SK-N-SH (cell line): ENCODE measurements around the gene PPP2R1A. TPM values are rescaled to one million over a fixed set of nuclear protein-coding genes. Genes with fewer than 3 reads are reported as not detected.

Experiments used
- CTCF ChIA-PET: fragments of 300-600, 350-600 bp; formaldehyde crosslinking; extraction: SDS; loops from one replicate; lab custom pipeline; 2021; lab: Yijun Ruan, JAX
- POLR2A ChIA-PET: fragments of 350-600 bp; sonication (Branson Sonifier 250); formaldehyde crosslinking; extraction: SDS; loops from one replicate; lab custom pipeline; 2020; ENCODE audit warnings: antibody characterized with exemption, inconsistent platforms; lab: Yijun Ruan, JAX
- DNase-seq: peaks from one replicate; pipeline ENCODE4 v3.0.0; 2012
- H2AFZ ChIP-seq: fragments of 200-600 bp; sonication (generic); 2 replicates; pipeline ENCODE4 v1.8.1; 2016; ENCODE audit warnings: antibody characterized with exemption, mild to moderate bottlenecking, low read depth
- H3F3A ChIP-seq: fragments of 200-600 bp; sonication (generic); replicated peaks from 2 replicates; pipeline ENCODE3; 2016; ENCODE audit warnings: antibody characterized with exemption, mild to moderate bottlenecking; ENCODE audit not compliant: insufficient read depth
- H3K27ac ChIP-seq, 2 experiments: fragments of 200-500 bp in 1 of 2; fragments of 200-600 bp in 1 of 2; sonication (Bioruptor generic) in 1 of 2; sonication (generic), shearing (Covaris generic) in 1 of 2; 2 replicates each; pipeline versions ENCODE4 v1.5.1 to v1.6.1; 2014 to 2016; ENCODE audit warnings: low read depth in 2 of 2, inconsistent platforms in 1 of 2, low read length in 1 of 2, mild to moderate bottlenecking in 1 of 2, mixed read lengths in 1 of 2
- H3K27me3 ChIP-seq: fragments of 200-600 bp; sonication (generic), shearing (Covaris generic); 2 replicates; pipeline ENCODE4 v1.6.1; 2016; ENCODE audit warnings: mixed run types; ENCODE audit not compliant: insufficient read depth
- H3K36me3 ChIP-seq, 2 experiments: fragments of 200-500 bp in 1 of 2; fragments of 200-600 bp in 1 of 2; sonication (Bioruptor generic) in 1 of 2; sonication (generic) in 1 of 2; replicated peaks in 1 of 2; 2 replicates each; pipeline versions ENCODE3 to v1.5.1; 2014 to 2016; ENCODE audit warnings: low read length in 1 of 2, mild to moderate bottlenecking in 1 of 2; ENCODE audit not compliant: insufficient read depth in 2 of 2, control insufficient read depth in 1 of 2
- H3K4me1 ChIP-seq, 2 experiments: fragments of 200-500 bp in 1 of 2; fragments of 200-600 bp in 1 of 2; sonication (Bioruptor generic) in 1 of 2; sonication (generic), shearing (Covaris generic) in 1 of 2; 2 replicates each; pipeline versions ENCODE4 v1.5.1 to v1.6.1; 2014 to 2016; ENCODE audit warnings: low read depth in 1 of 2, low read length in 1 of 2, mixed run types in 1 of 2; ENCODE audit not compliant: insufficient read depth in 2 of 2, control insufficient read depth in 1 of 2
- H3K4me2 ChIP-seq: fragments of 200-600 bp; sonication (generic), shearing (Covaris generic); 2 replicates; pipeline ENCODE4 v1.6.1; 2017; ENCODE audit warnings: mixed run types
- H3K4me3 ChIP-seq, 2 experiments: fragments of 200-500 bp in 1 of 2; fragments of 200-600 bp in 1 of 2; sonication (Bioruptor generic) in 1 of 2; sonication (generic), shearing (Covaris generic) in 1 of 2; 2 replicates each; pipeline versions ENCODE4 v1.5.1 to v1.8.1; 2014 to 2016; ENCODE audit warnings: low read depth in 2 of 2, inconsistent platforms in 1 of 2, low read length in 1 of 2, mild to moderate bottlenecking in 1 of 2, mixed read lengths in 1 of 2, moderate library complexity in 1 of 2
- H3K79me2 ChIP-seq: fragments of 200-600 bp; sonication (generic); 2 replicates; pipeline ENCODE4 v1.8.1; 2017; ENCODE audit warnings: mild to moderate bottlenecking; ENCODE audit not compliant: insufficient read depth
- H3K9ac ChIP-seq: fragments of 200-600 bp; sonication (generic); 2 replicates; pipeline ENCODE4 v1.6.1; 2017; ENCODE audit warnings: mixed run types
- H3K9me2 ChIP-seq: fragments of 200-600 bp; sonication (generic); 2 replicates; pipeline ENCODE4 v1.6.1; 2017; ENCODE audit warnings: mixed run types
- H3K9me3 ChIP-seq: fragments of 200-600 bp; sonication (generic); 2 replicates; pipeline ENCODE4 v1.6.1; 2017; ENCODE audit warnings: mixed run types, mild to moderate bottlenecking, moderate library complexity
- H4K20me1 ChIP-seq: fragments of 200-600 bp; sonication (generic); 2 replicates; pipeline ENCODE4 v1.6.1; 2017; ENCODE audit warnings: mild to moderate bottlenecking, mixed run types; ENCODE audit not compliant: insufficient read depth
- FOSL2 ChIP-seq: IDR thresholded peaks from 2 replicates; pipeline ENCODE4 v1.4.0; 2012; ENCODE audit warnings: low read depth, mild to moderate bottlenecking, moderate library complexity, borderline replicate concordance
- FOXJ3 ChIP-seq: sonication (generic); formaldehyde crosslinking; IDR thresholded peaks from 2 replicates; pipeline ENCODE4 v1.5.1; 2020; ENCODE audit warnings: mild to moderate bottlenecking, missing genetic modification reagents
- GABPA ChIP-seq: IDR thresholded peaks from 2 replicates; pipeline ENCODE4 v1.4.0; 2012; ENCODE audit warnings: low read depth, mild to moderate bottlenecking
- GATA2 ChIP-seq: sonication (generic); formaldehyde crosslinking; IDR thresholded peaks from 2 replicates; pipeline ENCODE4 v1.5.0; 2020; ENCODE audit warnings: mild to moderate bottlenecking, missing genetic modification reagents
- JUND ChIP-seq: IDR thresholded peaks from 2 replicates; pipeline ENCODE4 v1.4.0; 2012
- MXI1 ChIP-seq: IDR thresholded peaks from 2 replicates; pipeline ENCODE4 v1.6.1; 2012; ENCODE audit warnings: mild to moderate bottlenecking, low read depth, low read length, improper control_type of control experiment
- NRF1 ChIP-seq: IDR thresholded peaks from 2 replicates; pipeline ENCODE4 v1.6.1; 2012; ENCODE audit warnings: low read depth, mild to moderate bottlenecking, low read length
- PBX3 ChIP-seq: IDR thresholded peaks from 2 replicates; pipeline ENCODE4; 2012
- RAD21 ChIP-seq: IDR thresholded peaks from 2 replicates; pipeline ENCODE4 v1.6.1; 2012; ENCODE audit warnings: mild to moderate bottlenecking, low read length
- RXRA ChIP-seq: IDR thresholded peaks from 2 replicates; pipeline ENCODE4 v1.4.0; 2012; ENCODE audit warnings: low read depth, mild to moderate bottlenecking, borderline replicate concordance
- SMC3 ChIP-seq: IDR thresholded peaks from 2 replicates; pipeline ENCODE4 v1.6.1; 2012; ENCODE audit warnings: low read depth, low read length, improper control_type of control experiment
- USF2 ChIP-seq: fragments of 150-350 bp; IDR thresholded peaks from 2 replicates; pipeline ENCODE4 v1.6.1; 2017; ENCODE audit warnings: antibody characterized with exemption, low read length, low read depth, borderline replicate concordance
- YY1 ChIP-seq: IDR thresholded peaks from 2 replicates; pipeline ENCODE4 v1.4.0; 2012; ENCODE audit warnings: low read depth, mild to moderate bottlenecking
- WGBS: methylation state at CpG from one replicate; pipeline ENCODE4 v1.1.6; 2017; ENCODE audit warnings: low lambda C conversion rate; 5-methylcytosine and 5-hydroxymethylcytosine counted together
- polyA plus RNA-seq, 3 experiments: library from polyadenylated mRNA; depleted of rRNA; stranded (reverse); fragments of >200 nt; gene quantifications; 2 replicates each; pipeline ENCODE4 v1.2.3, GENCODE V29; 2012
- TF ChIP-seq, protein P1 (sequence below): IDR thresholded peaks from 2 replicates; pipeline ENCODE4 v1.4.0; 2012; ENCODE audit warnings: low read depth, borderline replicate concordance
- TF ChIP-seq, protein P2 (sequence below): IDR thresholded peaks from 2 replicates; pipeline ENCODE4 v1.4.0; 2012; ENCODE audit warnings: low read depth, borderline replicate concordance

The PPP2R1A gene
- polyA plus RNA-seq, 1 of the 3 experiments (the other 2 are of a cell fraction): 163 TPM

DNA sequence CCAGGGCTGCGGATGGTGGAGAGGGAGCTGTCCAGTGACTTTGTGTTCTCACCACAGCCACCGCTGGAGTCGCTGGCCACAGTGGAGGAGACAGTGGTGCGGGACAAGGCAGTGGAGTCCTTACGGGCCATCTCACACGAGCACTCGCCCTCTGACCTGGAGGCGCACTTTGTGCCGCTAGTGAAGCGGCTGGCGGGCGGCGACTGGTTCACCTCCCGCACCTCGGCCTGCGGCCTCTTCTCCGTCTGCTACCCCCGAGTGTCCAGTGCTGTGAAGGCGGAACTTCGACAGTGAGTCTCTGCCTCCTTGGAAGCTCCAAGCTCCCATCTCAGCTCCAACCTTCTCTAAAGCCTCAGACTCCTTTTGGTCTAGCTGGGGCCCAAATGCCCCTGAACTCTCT lies 21.4 kb downstream of the PPP2R1A start:
- H3K27ac ChIP-seq: no peak overlapping the region
- no peak overlapping the region for H3K4me2 ChIP-seq
- peaks cover 33% of the 10 kb centered on the region; the same call in 1 of the 2 replicates for H3K79me2 ChIP-seq
- H3K36me3 ChIP-seq: peaks cover 71 to 77% of the 10 kb centered on the region in 2 experiments
- TF ChIP-seq MXI1 (no peak), SMC3 (no peak), RAD21 (no peak), USF2 (no peak), GABPA (no peak), PBX3 (no peak), FOXJ3 (CRISPR knock-in tag) (no peak), JUND (no peak)
- TF ChIP-seq, protein P1, sequence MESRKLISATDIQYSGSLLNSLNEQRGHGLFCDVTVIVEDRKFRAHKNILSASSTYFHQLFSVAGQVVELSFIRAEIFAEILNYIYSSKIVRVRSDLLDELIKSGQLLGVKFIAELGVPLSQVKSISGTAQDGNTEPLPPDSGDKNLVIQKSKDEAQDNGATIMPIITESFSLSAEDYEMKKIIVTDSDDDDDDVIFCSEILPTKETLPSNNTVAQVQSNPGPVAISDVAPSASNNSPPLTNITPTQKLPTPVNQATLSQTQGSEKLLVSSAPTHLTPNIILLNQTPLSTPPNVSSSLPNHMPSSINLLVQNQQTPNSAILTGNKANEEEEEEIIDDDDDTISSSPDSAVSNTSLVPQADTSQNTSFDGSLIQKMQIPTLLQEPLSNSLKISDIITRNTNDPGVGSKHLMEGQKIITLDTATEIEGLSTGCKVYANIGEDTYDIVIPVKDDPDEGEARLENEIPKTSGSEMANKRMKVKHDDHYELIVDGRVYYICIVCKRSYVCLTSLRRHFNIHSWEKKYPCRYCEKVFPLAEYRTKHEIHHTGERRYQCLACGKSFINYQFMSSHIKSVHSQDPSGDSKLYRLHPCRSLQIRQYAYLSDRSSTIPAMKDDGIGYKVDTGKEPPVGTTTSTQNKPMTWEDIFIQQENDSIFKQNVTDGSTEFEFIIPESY: no peak
- TF ChIP-seq, protein P2, sequence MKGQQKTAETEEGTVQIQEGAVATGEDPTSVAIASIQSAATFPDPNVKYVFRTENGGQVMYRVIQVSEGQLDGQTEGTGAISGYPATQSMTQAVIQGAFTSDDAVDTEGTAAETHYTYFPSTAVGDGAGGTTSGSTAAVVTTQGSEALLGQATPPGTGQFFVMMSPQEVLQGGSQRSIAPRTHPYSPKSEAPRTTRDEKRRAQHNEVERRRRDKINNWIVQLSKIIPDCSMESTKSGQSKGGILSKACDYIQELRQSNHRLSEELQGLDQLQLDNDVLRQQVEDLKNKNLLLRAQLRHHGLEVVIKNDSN: no peak
- H3K9me2 ChIP-seq: no peaks in the 10 kb centered on the region
- H3K9ac ChIP-seq: no peak overlapping the region
- peaks cover 15% of the 10 kb centered on the region; the same call in 1 of the 2 replicates for H4K20me1 ChIP-seq
- no peak overlapping the region for H2AFZ ChIP-seq
- ChIA-PET POLR2A (no interaction called here), CTCF (no interaction called here)
- H3F3A ChIP-seq: peaks cover 3% of the 10 kb centered on the region
- no peaks in the 10 kb centered on the region for H3K9me3 ChIP-seq
- no peak overlapping the region for H3K4me3 ChIP-seq
- 98% methylated on average over 13 of the region's 20 CpGs for WGBS
- H3K4me1 ChIP-seq: no peaks in the 10 kb centered on the region
- DNase-seq: no peak
- no peaks in the 10 kb centered on the region for H3K27me3 ChIP-seq

DNA sequence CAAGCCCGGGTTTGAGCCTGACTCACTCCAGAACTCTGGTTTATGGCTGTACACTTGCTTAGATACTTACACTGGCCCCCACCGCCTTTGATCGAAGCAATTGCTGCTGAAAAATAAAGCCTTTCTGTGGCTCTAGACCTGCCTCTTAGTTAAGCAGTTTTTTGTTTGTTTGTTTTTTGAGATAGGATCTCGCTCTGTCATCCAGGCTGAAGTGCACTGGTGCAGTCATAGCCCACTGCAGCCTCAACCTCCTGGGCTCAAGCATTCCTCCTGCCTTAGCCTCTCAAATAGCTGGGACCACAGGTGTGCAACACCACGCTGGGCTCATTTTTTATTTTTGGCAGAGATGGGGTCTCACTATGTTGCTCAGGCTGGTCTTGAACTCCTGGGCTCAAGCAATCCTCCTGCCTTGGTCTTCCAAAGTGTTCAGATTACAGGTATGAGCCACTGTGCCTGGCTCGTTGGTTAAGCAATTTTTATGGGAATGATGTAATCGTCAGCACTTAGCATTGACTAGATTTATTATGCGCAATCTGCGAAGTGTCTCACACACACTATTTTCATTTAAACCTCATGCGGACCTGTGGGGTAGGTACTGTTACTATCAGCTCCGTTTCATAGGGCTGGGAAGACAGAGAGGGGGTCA lies 22.2 kb downstream of the PPP2R1A start:
- TF ChIP-seq GATA2 (CRISPR knock-in tag): no peak
- no peak for TF ChIP-seq JUND
- TF ChIP-seq FOSL2: no peak
- TF ChIP-seq NRF1: no peak
- TF ChIP-seq RXRA: no peak
- no peak for TF ChIP-seq RAD21
- TF ChIP-seq YY1: no peak
- ChIA-PET CTCF (interaction anchor here (2.3 kb wide), 1 partner anchor 25 kb away, joined by 8 read pairs; no protein-coding TSS in a partner anchor), POLR2A (no interaction called here)
- Histone ChIP-seq H4K20me1 (peaks cover 10% of the 10 kb centered on the region; the same call in 1 of the 2 replicates), H3K36me3 (peaks cover 74 to 78% of the 10 kb centered on the region in 2 experiments), H3K9me2 (no peaks in the 10 kb centered on the region), H3K4me3 (no peak overlapping the region), H3K79me2 (peaks cover 26% of the 10 kb centered on the region; the same call in 1 of the 2 replicates), H3K4me1 (no peaks in the 10 kb centered on the region), H3K9me3 (no peaks in the 10 kb centered on the region), H3F3A (no peaks in the 10 kb centered on the region), H3K27ac (no peak overlapping the region), H3K27me3 (no peaks in the 10 kb centered on the region), H3K9ac (no peak overlapping the region), H2AFZ (no peak overlapping the region), H3K4me2 (no peak overlapping the region)
- 92% methylated on average over 11 of the region's 11 CpGs for WGBS
- DNase-seq: no peak
